Measurements from ENCODE around the gene RNF183. TPM values are rescaled to one million over a fixed set of nuclear protein-coding genes. Genes with fewer than 3 reads are reported as not detected.

The RNF183 gene
- total RNA-seq, 1 donor from 2014 or later, result 0.26 TPM

- Histone ChIP-seq H3K27me3 (ENCODE audit: control insufficient read depth, insufficient read depth, low read length) (no peaks in the 10 kb centered on the region), H3K4me3 (ENCODE audit: low read depth, low read length) (no peak overlapping the region), H3K36me3 (ENCODE audit: control insufficient read depth, insufficient read depth, low read length) (peaks cover 20% of the 10 kb centered on the region)
- DNase-seq (ENCODE audit: low read depth) (no peak), FAIRE-seq (no peak)
- no peak for TF ChIP-seq CTCF (IDR thresholded peaks at IDR 0.05; ENCODE audit: insufficient read depth, low read length, severe bottlenecking)
Measured at GRCh38 chr9:113281356-113281755, 21.8 kb downstream of the RNF183 start.

GRCh38 chr9:113278840-113279239, 24.3 kb downstream of the RNF183 start:
- FAIRE-seq (no peak), DNase-seq (ENCODE audit: low read depth) (no peak)
- H3K4me3 ChIP-seq (ENCODE audit: low read depth, low read length), result no peak overlapping the region
- TF ChIP-seq CTCF (IDR thresholded peaks at IDR 0.05; ENCODE audit: insufficient read depth, low read length, severe bottlenecking), result no peak
- no peaks in the 10 kb centered on the region for H3K27me3 ChIP-seq (ENCODE audit: control insufficient read depth, insufficient read depth, low read length)
- H3K36me3 ChIP-seq (ENCODE audit: control insufficient read depth, insufficient read depth, low read length), result peaks cover 15% of the 10 kb centered on the region

- no peaks in the 10 kb centered on the region for H3K27me3 ChIP-seq (ENCODE audit: control insufficient read depth, insufficient read depth, low read length)
- peaks cover 21% of the 10 kb centered on the region for H3K36me3 ChIP-seq (ENCODE audit: control insufficient read depth, insufficient read depth, low read length)
- DNase-seq (ENCODE audit: low read depth) (peak; percentile 93), FAIRE-seq (no peak)
- no peak for TF ChIP-seq CTCF (IDR thresholded peaks at IDR 0.05; ENCODE audit: insufficient read depth, low read length, severe bottlenecking)
- H3K4me3 ChIP-seq (ENCODE audit: low read depth, low read length), result peak within 1 kb of the TSS; percentile 85
Measured at GRCh38 chr9:113275157-113276131, 27.7 kb downstream of the RNF183 start, which contains the start of the genes CDC26 and PRPF4. TSS of gene CDC26 (minus strand) at chr9:113275572. CDS start at chr9:113272507, 3,065 bp downstream. TSS of gene PRPF4 (plus strand) at chr9:113275658. CDS start at chr9:113275744, 86 bp downstream.

DNA sequence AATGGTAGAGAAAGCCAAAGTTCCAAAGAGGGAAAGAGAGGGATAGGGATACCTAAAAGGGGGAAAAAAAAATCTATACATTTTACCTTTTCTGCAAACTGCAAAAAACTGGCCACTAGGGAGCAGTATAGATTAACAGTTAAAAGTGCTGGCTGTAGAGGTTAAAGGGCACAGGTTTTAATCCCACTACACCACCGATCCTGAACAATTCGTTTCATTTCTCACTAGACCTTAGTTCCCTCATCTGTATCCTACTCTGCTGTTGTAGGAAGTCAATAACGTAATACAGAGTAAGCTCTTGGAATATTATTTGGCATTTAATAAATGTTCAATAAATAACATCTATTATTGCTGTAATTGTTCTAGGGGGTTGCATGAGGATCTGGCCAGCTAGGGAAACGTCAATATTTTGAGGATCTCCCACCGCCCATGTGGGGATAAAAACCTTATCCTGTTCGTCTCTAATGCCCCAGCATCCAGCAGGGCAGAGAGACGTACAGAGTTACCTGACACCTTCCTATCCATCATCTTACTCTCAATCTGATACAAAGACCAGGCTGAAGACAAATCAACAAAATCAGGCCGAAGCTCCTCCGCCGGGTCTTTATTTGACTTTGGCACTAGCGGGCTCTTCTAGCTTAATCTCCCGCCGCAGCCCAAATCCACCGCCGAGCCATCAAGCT, 28.6 kb downstream of the RNF183 start:
- FAIRE-seq, result no peak

GRCh38 chr9:113269871-113270270, 33.3 kb downstream of the RNF183 start:
- DNase-seq (ENCODE audit: low read depth), result no peak

More for the DNA sequence above, 28.6 kb downstream of the RNF183 start:
- DNase-seq (ENCODE audit: low read depth), result peak; percentile 67
- TF ChIP-seq CTCF (IDR thresholded peaks at IDR 0.05; ENCODE audit: insufficient read depth, low read length, severe bottlenecking), result peak; percentile 61
- H3K4me3 ChIP-seq (ENCODE audit: low read depth, low read length), result peak overlapping the region; percentile 85
- H3K27me3 ChIP-seq (ENCODE audit: control insufficient read depth, insufficient read depth, low read length), result no peaks in the 10 kb centered on the region
- H3K36me3 ChIP-seq (ENCODE audit: control insufficient read depth, insufficient read depth, low read length), result peaks cover 17% of the 10 kb centered on the region

More at GRCh38 chr9:113269871-113270270, 33.3 kb downstream of the RNF183 start:
- TF ChIP-seq CTCF (IDR thresholded peaks at IDR 0.05; ENCODE audit: insufficient read depth, low read length, severe bottlenecking), result no peak
- Histone ChIP-seq H3K36me3 (ENCODE audit: control insufficient read depth, insufficient read depth, low read length) (peaks cover 15% of the 10 kb centered on the region), H3K27me3 (ENCODE audit: control insufficient read depth, insufficient read depth, low read length) (no peaks in the 10 kb centered on the region), H3K4me3 (ENCODE audit: low read depth, low read length) (no peak overlapping the region)
- no peak for FAIRE-seq
